HG02884 (cell line): Measurements from ENCODE around the gene VCP.
"Not testable (repeated sequence)": the region's sequence is repeated elsewhere in the genome, so short reads cannot be mapped to it uniquely, and the experiment has no call there.

Experiments used
- ATAC-seq: cut with Tn5 transposase; IDR thresholded peaks from one replicate; pipeline ENCODE4 v1.9.1; 2021; ENCODE audit warnings: mild to moderate bottlenecking, moderate library complexity; ENCODE audit not compliant: unreplicated experiment

The VCP gene

DNA sequence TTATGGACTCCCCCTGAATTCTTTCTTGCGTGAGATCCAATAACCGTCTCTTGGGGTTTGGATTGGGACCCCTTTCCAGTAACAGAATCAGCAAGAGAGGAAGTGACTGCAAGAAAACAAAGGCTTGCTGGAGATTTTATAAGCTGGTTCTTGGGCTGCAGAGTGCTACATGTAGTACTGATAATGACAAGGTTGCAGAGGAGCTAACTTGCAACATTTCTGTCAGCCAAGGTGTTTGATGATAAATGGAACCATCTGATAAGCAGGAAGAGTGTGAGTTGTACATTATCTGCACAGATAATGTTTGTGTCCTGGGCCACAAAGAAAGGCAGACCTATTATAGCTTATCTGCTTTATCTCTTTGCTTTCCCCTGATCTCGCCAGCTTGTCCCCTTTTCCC is 45.8 kb downstream of the VCP start:
- no peak for ATAC-seq

DNA sequence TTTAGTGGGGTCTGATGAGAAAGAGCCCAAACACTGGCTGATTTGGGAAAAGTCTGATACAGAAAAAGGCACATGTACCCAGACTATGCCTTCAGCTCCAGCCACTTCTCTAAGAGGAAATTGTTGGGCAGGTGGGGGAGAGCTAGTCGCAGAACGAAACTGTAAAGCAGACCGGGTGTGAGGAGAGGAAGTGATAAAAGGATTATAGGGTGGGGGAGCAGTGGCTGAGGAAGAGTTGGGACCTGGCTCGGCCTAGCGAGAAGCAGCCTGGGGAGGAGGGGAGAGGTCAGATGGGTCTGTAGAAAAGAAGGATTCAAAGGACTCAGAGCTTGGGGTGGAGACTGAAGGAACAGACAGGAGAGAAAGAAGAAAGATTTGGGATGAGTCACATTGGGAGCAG is 49.0 kb downstream of the VCP start:
- not testable (repeated sequence) for ATAC-seq

DNA sequence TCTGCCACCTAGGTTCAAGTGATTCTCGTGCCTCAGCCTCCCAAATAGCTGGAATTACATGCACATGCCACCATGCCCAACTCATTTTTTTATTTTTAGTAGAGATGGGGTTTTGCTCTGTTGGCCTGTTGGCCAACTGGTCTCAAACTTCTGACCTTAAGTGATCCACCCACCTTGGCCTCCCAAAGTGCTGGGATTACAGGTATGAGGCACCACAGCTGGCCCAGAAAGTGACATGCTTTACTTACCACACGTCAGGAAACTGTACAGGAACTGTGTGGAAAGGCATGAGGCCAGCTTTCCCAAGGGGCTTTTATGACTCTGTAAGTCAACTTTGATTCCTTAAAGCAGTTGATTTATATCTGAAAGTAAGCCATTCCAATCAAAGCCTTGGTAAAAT is 57.9 kb downstream of the VCP start:
- no peak for ATAC-seq

DNA sequence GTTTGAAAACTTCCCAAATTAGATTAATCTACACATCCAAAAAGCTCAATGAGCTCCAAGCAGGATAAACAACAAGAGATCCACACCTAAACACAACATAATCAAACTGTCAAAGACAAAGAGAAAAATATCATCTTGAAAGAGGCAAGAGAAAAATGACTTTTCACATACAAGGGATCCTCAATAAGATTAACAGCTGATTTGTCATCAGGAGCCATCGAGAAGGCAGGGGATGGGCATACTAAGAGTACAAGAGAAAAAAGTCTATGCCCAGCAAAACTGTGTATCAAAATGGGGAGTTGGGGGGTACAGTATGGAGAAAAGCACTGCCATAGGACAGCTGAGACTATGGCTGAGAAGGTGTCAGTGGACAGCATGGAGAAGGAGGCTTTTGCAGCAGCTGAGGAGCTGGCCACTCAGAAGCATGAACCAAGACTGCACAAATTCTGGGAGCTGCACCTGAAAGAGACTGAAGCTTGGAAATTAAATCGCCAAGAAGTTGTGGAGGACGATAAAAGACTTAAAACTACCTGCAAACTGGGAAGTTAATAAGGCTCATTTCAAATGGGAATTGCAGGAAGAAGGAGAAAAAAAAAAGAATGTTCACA is 62.0 kb downstream of the VCP start:
- no peak for ATAC-seq
